AG10803 (cell line): ENCODE results near the gene TSPYL6.

ENCODE experiments used
- DNase-seq: peaks from one replicate; pipeline ENCODE4 v3.0.0; 2010; ENCODE audit warnings: low read depth
- H3K4me3 ChIP-seq: 2 replicates; pipeline ENCODE4 v1.5.1; 2011; ENCODE audit warnings: mild to moderate bottlenecking, low read length, control low read depth
- CTCF ChIP-seq: conservative IDR thresholded peaks from 2 replicates; pipeline ENCODE4 v1.5.1; 2011; ENCODE audit warnings: mild to moderate bottlenecking, low read length, control low read depth, inconsistent platforms

Gene TSPYL6

GRCh38 chr2:54258166-54258565, 2.1 kb upstream of the TSPYL6 start:
- peak; percentile 25 for DNase-seq
- no peak for TF ChIP-seq CTCF
- H3K4me3 ChIP-seq = no peak overlapping the region

- no peak for DNase-seq
- TF ChIP-seq CTCF = no peak
- H3K4me3 ChIP-seq = no peak overlapping the region
Observed at GRCh38 chr2:54255230-54256090, 569 bp downstream of the TSPYL6 start.

- no peak for TF ChIP-seq CTCF
- DNase-seq = no peak
- H3K4me3 ChIP-seq = no peak overlapping the region
Observed at GRCh38 chr2:54254180-54254579, 1.8 kb downstream of the TSPYL6 start.

- H3K4me3 ChIP-seq = no peak overlapping the region
- no peak for TF ChIP-seq CTCF
- DNase-seq = no peak
Observed at GRCh38 chr2:54249629-54250028, 6.4 kb downstream of the TSPYL6 start.

GRCh38 chr2:54247115-54247514, 8.9 kb downstream of the TSPYL6 start:
- no peak for TF ChIP-seq CTCF
- no peak overlapping the region for H3K4me3 ChIP-seq
- no peak for DNase-seq

GRCh38 chr2:54240515-54241469, 15.2 kb downstream of the TSPYL6 start:
- no peak for TF ChIP-seq CTCF
- no peak overlapping the region for H3K4me3 ChIP-seq
- peak; percentile 59 for DNase-seq
